Trophoblast cell (in vitro differentiated cells and primary cell): Measurements from ENCODE around the gene DARS2.
"Not testable (repeated sequence)": the region's sequence is repeated elsewhere in the genome, so short reads cannot be mapped to it uniquely, and the experiment has no call there.

Source experiments
- DNase-seq, 2 donors: peaks; one replicate each; pipeline ENCODE4 v3.0.0-alpha.2; 2016
- H2AFZ ChIP-seq: 2 replicates; pipeline ENCODE4 v1.6.1; 2013; ENCODE audit warnings: low read length, moderate library complexity, mild to moderate bottlenecking; ENCODE audit not compliant: insufficient read depth, poor library complexity
- H2AK5ac ChIP-seq: 2 replicates; pipeline ENCODE4 v1.6.1; 2013; ENCODE audit warnings: mild to moderate bottlenecking, low read length
- H2BK120ac ChIP-seq: 2 replicates; pipeline ENCODE4 v1.6.1; 2013; ENCODE audit warnings: low read length, mild to moderate bottlenecking, moderate library complexity; ENCODE audit not compliant: insufficient read depth, poor library complexity
- H2BK12ac ChIP-seq: 2 replicates; pipeline ENCODE4 v1.6.1; 2013; ENCODE audit warnings: mild to moderate bottlenecking, low read length, moderate library complexity
- H2BK5ac ChIP-seq: 2 replicates; pipeline ENCODE4 v1.6.1; 2013; ENCODE audit warnings: low read length, low read depth, moderate library complexity, mild to moderate bottlenecking; ENCODE audit not compliant: poor library complexity
- H3K14ac ChIP-seq: 2 replicates; pipeline ENCODE4 v1.6.1; 2013; ENCODE audit warnings: mild to moderate bottlenecking, low read length
- H3K18ac ChIP-seq: 2 replicates; pipeline ENCODE4 v1.6.1; 2013; ENCODE audit warnings: mild to moderate bottlenecking, low read length
- H3K23ac ChIP-seq: 2 replicates; pipeline ENCODE4 v1.6.1; 2013; ENCODE audit warnings: low read length
- H3K27ac ChIP-seq: 2 replicates; pipeline ENCODE4 v1.5.1; 2013; ENCODE audit warnings: low read depth, mild to moderate bottlenecking, inconsistent platforms, low read length, moderate library complexity
- H3K27me3 ChIP-seq: 2 replicates; pipeline ENCODE4 v1.6.1; 2013; ENCODE audit warnings: inconsistent platforms, mild to moderate bottlenecking, low read length, moderate library complexity; ENCODE audit not compliant: insufficient read depth
- H3K36me3 ChIP-seq, 2 experiments: 1 replicate in 1 of 2; 2 replicates in 1 of 2; pipeline ENCODE4 v1.6.1; 2013; ENCODE audit warnings: low read length in 2 of 2, mild to moderate bottlenecking in 2 of 2, moderate library complexity in 1 of 2; ENCODE audit not compliant: insufficient read depth in 2 of 2, control insufficient read depth in 1 of 2
- H3K4ac ChIP-seq: 2 replicates; pipeline ENCODE4 v1.6.1; 2013; ENCODE audit warnings: low read depth, mild to moderate bottlenecking, low read length, moderate library complexity
- H3K4me1 ChIP-seq, 2 experiments: 1 replicate in 1 of 2; 2 replicates in 1 of 2; pipeline ENCODE4 v1.6.1; 2013; ENCODE audit warnings: low read length in 2 of 2, mild to moderate bottlenecking in 2 of 2, moderate library complexity in 1 of 2; ENCODE audit not compliant: insufficient read depth in 2 of 2, control insufficient read depth in 1 of 2
- H3K4me2 ChIP-seq: 2 replicates; pipeline ENCODE4 v1.6.1; 2013; ENCODE audit warnings: inconsistent platforms, mild to moderate bottlenecking, low read length, moderate library complexity
- H3K4me3 ChIP-seq: 2 replicates; pipeline ENCODE4 v1.5.1; 2013; ENCODE audit warnings: mild to moderate bottlenecking, low read depth, low read length, inconsistent platforms
- H3K79me1 ChIP-seq: one replicate; pipeline ENCODE4 v1.6.1; 2013; ENCODE audit warnings: low read length
- H3K79me2 ChIP-seq: 2 replicates; pipeline ENCODE4 v1.6.1; 2013; ENCODE audit warnings: low read length, mild to moderate bottlenecking; ENCODE audit not compliant: control insufficient read depth, insufficient read depth, poor library complexity
- H3K9ac ChIP-seq: 2 replicates; pipeline ENCODE4 v1.6.1; 2013; ENCODE audit warnings: mild to moderate bottlenecking, low read length
- H3K9me3 ChIP-seq: 2 replicates; pipeline ENCODE4 v1.6.1; 2013; ENCODE audit warnings: low read depth, mild to moderate bottlenecking, control low read depth, inconsistent platforms, low read length; ENCODE audit not compliant: insufficient read depth
- H4K12ac ChIP-seq: 2 replicates; pipeline ENCODE4 v1.6.1; 2013; ENCODE audit warnings: low read depth, mild to moderate bottlenecking, low read length, moderate library complexity
- H4K8ac ChIP-seq: 2 replicates; pipeline ENCODE4 v1.6.1; 2013; ENCODE audit warnings: low read depth, mild to moderate bottlenecking, low read length, moderate library complexity
- H4K91ac ChIP-seq: one replicate; pipeline ENCODE4 v1.6.1; 2013; ENCODE audit warnings: low read depth, mild to moderate bottlenecking, low read length, moderate library complexity
- WGBS: extraction: QIAGEN DNeasy Blood & Tissue Kit; methylation state at CpG from one replicate; pipeline ENCODE4 v1.1.7; 2013; ENCODE audit warnings: missing lambda C conversion rate; ENCODE audit not compliant: insufficient read length, insufficient coverage; ENCODE audit errors: extremely low coverage; 5-methylcytosine and 5-hydroxymethylcytosine counted together

Gene DARS2

DNA sequence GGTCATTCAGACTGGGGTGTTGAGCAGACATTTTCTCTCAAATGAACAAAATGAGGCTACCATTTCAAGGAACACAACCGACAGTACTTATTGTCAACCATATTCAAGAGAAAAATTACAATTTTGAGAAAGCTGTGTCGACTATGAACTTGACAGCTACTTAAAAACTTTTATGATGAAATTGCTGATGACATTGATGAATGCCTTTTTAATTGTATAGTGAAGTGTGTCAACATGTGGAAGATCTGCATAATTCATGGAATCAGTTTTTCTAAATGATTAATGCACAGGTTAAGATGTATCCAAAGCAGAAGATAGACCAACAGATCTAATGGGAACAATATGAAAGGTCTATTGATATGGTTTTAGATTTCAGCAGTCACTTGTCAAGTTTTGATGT is 34.6 kb upstream of the DARS2 start:
- Histone ChIP-seq H3K18ac (no peak overlapping the region), H2BK12ac (no peak overlapping the region), H3K4me3 (no peak overlapping the region), H2AK5ac (no peak overlapping the region), H3K9me3 (no peaks in the 10 kb centered on the region), H3K14ac (no peak overlapping the region), H3K4ac (no peak overlapping the region), H2AFZ (no peak overlapping the region), H3K79me1 (no peaks in the 10 kb centered on the region), H2BK5ac (no peak overlapping the region), H3K4me2 (no peak overlapping the region), H4K8ac (no peak overlapping the region), H2BK120ac (no peak overlapping the region), H3K4me1 (no peaks in the 10 kb centered on the region), H3K36me3 (no peaks in the 10 kb centered on the region), H3K23ac (no peak overlapping the region), H3K79me2 (no peaks in the 10 kb centered on the region), H4K91ac (no peak overlapping the region), H3K27me3 (no peaks in the 10 kb centered on the region), H3K9ac (no peak overlapping the region), H4K12ac (no peak overlapping the region), H3K27ac (no peak overlapping the region)
- no CpG with 5 or more reads among the region's 2 CpGs for WGBS
- no peak for DNase-seq

DNA sequence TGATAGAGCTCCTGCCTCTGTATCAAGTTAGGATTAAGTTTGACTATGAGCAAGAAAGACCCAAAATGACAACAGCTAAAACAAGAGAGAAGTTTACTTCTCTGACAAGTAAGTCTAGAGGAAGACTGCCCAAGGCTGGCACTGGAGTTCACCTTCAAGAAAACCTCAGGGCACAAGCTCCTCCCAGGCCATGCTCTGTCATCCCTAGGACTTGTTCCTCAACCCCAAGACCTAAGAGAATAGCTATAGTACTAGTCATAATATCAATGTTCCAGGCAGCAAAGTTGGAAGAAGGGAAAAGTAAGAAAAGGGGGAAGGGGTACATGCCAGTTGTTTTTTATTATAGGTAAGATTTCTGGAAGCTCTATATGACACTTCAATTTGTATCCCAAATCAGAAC is 26.4 kb upstream of the DARS2 start:
- no peak overlapping the region for H3K4me3 ChIP-seq
- no peak overlapping the region for H3K4me2 ChIP-seq
- no peak overlapping the region for H3K27ac ChIP-seq
- no peak overlapping the region for H4K91ac ChIP-seq
- H4K8ac ChIP-seq: no peak overlapping the region
- no peaks in the 10 kb centered on the region for H3K27me3 ChIP-seq
- no peak overlapping the region for H3K18ac ChIP-seq
- H2BK120ac ChIP-seq: no peak overlapping the region
- H3K23ac ChIP-seq: no peak overlapping the region
- no peak overlapping the region for H2AK5ac ChIP-seq
- no peaks in the 10 kb centered on the region for H3K4me1 ChIP-seq
- no peak overlapping the region for H2BK5ac ChIP-seq
- H2AFZ ChIP-seq: no peak overlapping the region
- no peaks in the 10 kb centered on the region for H3K79me1 ChIP-seq
- no peak overlapping the region for H2BK12ac ChIP-seq
- no peak overlapping the region for H4K12ac ChIP-seq
- H3K9ac ChIP-seq: no peak overlapping the region
- H3K14ac ChIP-seq: no peak overlapping the region
- no peaks in the 10 kb centered on the region for H3K9me3 ChIP-seq
- DNase-seq: peak; percentile 1 to 40
- H3K36me3 ChIP-seq: peaks cover 5% of the 10 kb centered on the region in 2 experiments
- H3K4ac ChIP-seq: no peak overlapping the region
- H3K79me2 ChIP-seq: no peaks in the 10 kb centered on the region

DNA sequence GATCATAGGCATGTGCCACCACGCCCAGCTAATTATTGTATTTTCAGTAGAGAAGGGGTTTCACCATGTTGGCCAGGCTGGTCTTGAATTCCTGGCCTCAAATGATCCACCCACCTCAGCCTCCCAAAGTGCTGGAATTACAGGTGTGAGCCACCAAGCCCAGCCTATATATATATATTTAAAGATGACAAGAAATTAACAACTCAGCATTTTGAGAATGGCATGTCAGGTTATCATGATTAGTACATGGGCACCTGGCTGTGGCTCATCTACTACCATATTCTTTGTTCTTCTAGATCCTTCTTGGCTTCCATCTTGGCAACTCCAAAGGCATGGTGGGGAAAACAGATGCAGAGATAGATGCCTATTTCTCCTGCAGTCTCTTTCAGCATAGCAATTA is 24.5 kb upstream of the DARS2 start:
- not testable (repeated sequence) for H3K4me2 ChIP-seq, H2BK5ac ChIP-seq, H3K27me3 ChIP-seq, H4K8ac ChIP-seq, H3K27ac ChIP-seq, H3K36me3 ChIP-seq, H3K18ac ChIP-seq, H3K9ac ChIP-seq, H3K4ac ChIP-seq, H4K91ac ChIP-seq, H3K79me2 ChIP-seq, H3K14ac ChIP-seq, H2BK12ac ChIP-seq, H3K9me3 ChIP-seq, DNase-seq, H2BK120ac ChIP-seq, H3K23ac ChIP-seq, H2AFZ ChIP-seq, H3K4me1 ChIP-seq, H3K4me3 ChIP-seq, H3K79me1 ChIP-seq, H4K12ac ChIP-seq, H2AK5ac ChIP-seq
- WGBS: no CpG with 5 or more reads among the region's 1 CpG

DNA sequence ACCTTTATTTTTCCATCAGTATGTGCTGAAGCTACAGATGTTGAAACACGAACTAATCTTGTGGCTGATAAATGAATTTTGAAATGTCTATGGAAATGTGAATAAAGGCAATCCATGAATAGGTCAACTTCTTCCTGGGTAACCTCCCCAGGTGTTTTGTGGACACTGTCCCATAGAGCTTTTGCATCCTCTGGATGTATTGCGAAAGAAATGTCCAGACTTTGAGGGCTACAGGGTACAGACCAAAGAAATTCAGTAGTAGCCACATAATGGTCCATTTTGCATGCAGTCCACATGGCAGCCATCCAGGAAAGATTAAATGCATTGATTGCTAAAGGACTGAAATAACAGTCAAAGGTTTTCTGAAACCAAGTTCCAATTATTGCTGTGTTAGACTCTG is 21.5 kb upstream of the DARS2 start:
- Histone ChIP-seq H3K4me2 (no peak overlapping the region), H3K4me3 (no peak overlapping the region), H3K79me1 (no peaks in the 10 kb centered on the region)

More for the DNA sequence above, 21.5 kb upstream of the DARS2 start:
- DNase-seq: no peak
- H2BK5ac ChIP-seq: no peak overlapping the region
- H3K23ac ChIP-seq: no peak overlapping the region
- no peaks in the 10 kb centered on the region for H3K79me2 ChIP-seq
- no peak overlapping the region for H3K14ac ChIP-seq
- no peak overlapping the region for H3K4ac ChIP-seq
- H2BK120ac ChIP-seq: no peak overlapping the region
- no peaks in the 10 kb centered on the region for H3K9me3 ChIP-seq
- no peak overlapping the region for H2BK12ac ChIP-seq
- H3K9ac ChIP-seq: no peak overlapping the region
- H3K27me3 ChIP-seq: no peaks in the 10 kb centered on the region
- no peak overlapping the region for H3K27ac ChIP-seq
- H4K12ac ChIP-seq: no peak overlapping the region
- no CpG with 5 or more reads among the region's 2 CpGs for WGBS
- H2AFZ ChIP-seq: no peak overlapping the region
- no peaks in the 10 kb centered on the region for H3K4me1 ChIP-seq
- H3K18ac ChIP-seq: no peak overlapping the region
- H4K91ac ChIP-seq: no peak overlapping the region
- peaks cover 8 to 9% of the 10 kb centered on the region in 2 experiments for H3K36me3 ChIP-seq
- no peak overlapping the region for H4K8ac ChIP-seq
- no peak overlapping the region for H2AK5ac ChIP-seq
